ENCODE measurements around the gene CDIPT.

Gene CDIPT

GRCh38 chr16:29842732-29843346 lies 20.2 kb downstream of the CDIPT start:
- no peaks in the 10 kb centered on the region for H3K36me3 Mint-ChIP-seq (ENCODE audit: low read depth)
- no peak for TF ChIP-seq CTCF (IDR thresholded peaks at IDR 0.05; ENCODE audit: unreplicated experiment in 3 of 3)
- peaks cover 4% of the 10 kb centered on the region for H3K27me3 Mint-ChIP-seq (ENCODE audit: low read depth)
- no peaks in the 10 kb centered on the region for H3K9me3 Mint-ChIP-seq
- H3K4me3 Mint-ChIP-seq = no peak overlapping the region
- no peaks in the 10 kb centered on the region for H3K4me1 Mint-ChIP-seq
- no peak overlapping the region for H3K27ac Mint-ChIP-seq

- H3K4me1 Mint-ChIP-seq = no peaks in the 10 kb centered on the region
- H3K36me3 Mint-ChIP-seq (ENCODE audit: low read depth) = no peaks in the 10 kb centered on the region
Observed at GRCh38 chr16:29841631-29842030, 21.4 kb downstream of the CDIPT start.

GRCh38 chr16:29840240-29840639 lies 22.8 kb downstream of the CDIPT start:
- H3K9me3 Mint-ChIP-seq = no peaks in the 10 kb centered on the region
- no peaks in the 10 kb centered on the region for H3K36me3 Mint-ChIP-seq (ENCODE audit: low read depth)
- TF ChIP-seq CTCF (IDR thresholded peaks at IDR 0.05; ENCODE audit: unreplicated experiment in 3 of 3) = no peak
- H3K27me3 Mint-ChIP-seq (ENCODE audit: low read depth) = peaks cover 4% of the 10 kb centered on the region
- H3K4me3 Mint-ChIP-seq = no peak overlapping the region
- H3K27ac Mint-ChIP-seq = no peak overlapping the region
- no peaks in the 10 kb centered on the region for H3K4me1 Mint-ChIP-seq

More at GRCh38 chr16:29841631-29842030, 21.4 kb downstream of the CDIPT start:
- H3K27ac Mint-ChIP-seq = no peak overlapping the region
- TF ChIP-seq CTCF (IDR thresholded peaks at IDR 0.05; ENCODE audit: unreplicated experiment in 3 of 3) = no peak
- no peaks in the 10 kb centered on the region for H3K9me3 Mint-ChIP-seq
- no peak overlapping the region for H3K4me3 Mint-ChIP-seq
- peaks cover 4% of the 10 kb centered on the region for H3K27me3 Mint-ChIP-seq (ENCODE audit: low read depth)

GRCh38 chr16:29839822-29840221 lies 23.2 kb downstream of the CDIPT start:
- H3K36me3 Mint-ChIP-seq (ENCODE audit: low read depth) = no peaks in the 10 kb centered on the region
- no peak for TF ChIP-seq CTCF (IDR thresholded peaks at IDR 0.05; ENCODE audit: unreplicated experiment in 3 of 3)

GRCh38 chr16:29837841-29838240 lies 25.2 kb downstream of the CDIPT start:
- Mint-ChIP-seq H3K27me3 (ENCODE audit: low read depth) (peaks cover 4% of the 10 kb centered on the region), H3K4me3 (no peak overlapping the region), H3K9me3 (no peaks in the 10 kb centered on the region), H3K27ac (no peak overlapping the region), H3K4me1 (no peaks in the 10 kb centered on the region), H3K36me3 (ENCODE audit: low read depth) (no peaks in the 10 kb centered on the region)
- no peak for TF ChIP-seq CTCF (IDR thresholded peaks at IDR 0.05; ENCODE audit: unreplicated experiment in 3 of 3)

More at GRCh38 chr16:29839822-29840221, 23.2 kb downstream of the CDIPT start:
- no peaks in the 10 kb centered on the region for H3K9me3 Mint-ChIP-seq
- no peak overlapping the region for H3K27ac Mint-ChIP-seq
- H3K4me1 Mint-ChIP-seq = no peaks in the 10 kb centered on the region
- H3K4me3 Mint-ChIP-seq = no peak overlapping the region
- H3K27me3 Mint-ChIP-seq (ENCODE audit: low read depth) = peaks cover 4% of the 10 kb centered on the region

- Mint-ChIP-seq H3K9me3 (no peaks in the 10 kb centered on the region), H3K4me3 (no peak overlapping the region)
Observed at GRCh38 chr16:29836623-29837022, 26.4 kb downstream of the CDIPT start.

More at GRCh38 chr16:29836623-29837022, 26.4 kb downstream of the CDIPT start:
- Mint-ChIP-seq H3K4me1 (no peaks in the 10 kb centered on the region), H3K36me3 (ENCODE audit: low read depth) (no peaks in the 10 kb centered on the region), H3K27me3 (ENCODE audit: low read depth) (peaks cover 4% of the 10 kb centered on the region), H3K27ac (no peak overlapping the region)
- TF ChIP-seq CTCF (IDR thresholded peaks at IDR 0.05; ENCODE audit: unreplicated experiment in 3 of 3) = no peak
